ENCODE data around the gene ATF7IP. TPM values are rescaled to one million over a fixed set of nuclear protein-coding genes. Genes with fewer than 3 reads are reported as not detected.

ATF7IP gene
- total RNA-seq, 2 experiments from 2014 or later: 101 to 107 TPM

Other genes starting within 250 kb of the ATF7IP start
- gene PLBD1, start 202.2 kb downstream of the ATF7IP start, total RNA-seq: under 1 TPM in 1 of 2 experiments, not detected in 1; 0.14 TPM